ENCODE data around the gene OTUB2. TPM values are rescaled to one million over a fixed set of nuclear protein-coding genes. Genes with fewer than 3 reads are reported as not detected.

OTUB2 gene
- polyA plus RNA-seq, 1 donor (not counting 4 experiments of a cell fraction or from before 2014, with no cell fraction given), result 2.6 TPM

GRCh38 chr14:94029265-94029664 is 3.1 kb downstream of the OTUB2 start:
- H2AFZ ChIP-seq (ENCODE audit: control insufficient read depth, low read length), result no peak overlapping the region
- H3K79me2 ChIP-seq (ENCODE audit: control insufficient read depth, insufficient read depth, low read length), result no peaks in the 10 kb centered on the region
- no peaks in the 10 kb centered on the region for H3K27me3 ChIP-seq (ENCODE audit: control insufficient read depth, extremely low read depth, insufficient read depth, low read length)
- no peak overlapping the region for H3K27ac ChIP-seq (ENCODE audit: control insufficient read depth, insufficient read depth, low read length)
- FAIRE-seq (no peak), DNase-seq (ENCODE audit: low read depth, low spot score) (no peak)
- H3K9ac ChIP-seq (ENCODE audit: control insufficient read depth, extremely low read depth, insufficient read depth, low read length), result no peak overlapping the region
- H3K4me1 ChIP-seq (ENCODE audit: control insufficient read depth, extremely low read depth, insufficient read depth, low read length), result peaks cover 15% of the 10 kb centered on the region
- H3K36me3 ChIP-seq (ENCODE audit: control insufficient read depth in 2 of 2, extremely low read depth in 1 of 2, insufficient read depth in 2 of 2, low read length in 2 of 2), result no peaks in the 10 kb centered on the region
- H3K4me3 ChIP-seq (ENCODE audit: control insufficient read depth in 2 of 3, extremely low read depth in 1 of 3, insufficient read depth in 2 of 3, low read depth in 1 of 3, low read length in 3 of 3), result no peak overlapping the region
- peaks cover 3% of the 10 kb centered on the region for H4K20me1 ChIP-seq (ENCODE audit: control insufficient read depth, extremely low read depth, insufficient read depth, low read length)
- peaks cover 6% of the 10 kb centered on the region for H3K9me1 ChIP-seq (ENCODE audit: control insufficient read depth, extremely low read depth, insufficient read depth, low read length)
- dilution Hi-C loops (cut with MboI; ENCODE audit: extremely low pct_ligation_motif_present, low sequenced_read_pairs), result no loop called here
- no peaks in the 10 kb centered on the region for H3K9me3 ChIP-seq (ENCODE audit: control insufficient read depth, low read depth, low read length)
- no peak overlapping the region for H3K4me2 ChIP-seq (ENCODE audit: control insufficient read depth, extremely low read depth, insufficient read depth, low read depth, low read length)
- TF ChIP-seq, protein P1, sequence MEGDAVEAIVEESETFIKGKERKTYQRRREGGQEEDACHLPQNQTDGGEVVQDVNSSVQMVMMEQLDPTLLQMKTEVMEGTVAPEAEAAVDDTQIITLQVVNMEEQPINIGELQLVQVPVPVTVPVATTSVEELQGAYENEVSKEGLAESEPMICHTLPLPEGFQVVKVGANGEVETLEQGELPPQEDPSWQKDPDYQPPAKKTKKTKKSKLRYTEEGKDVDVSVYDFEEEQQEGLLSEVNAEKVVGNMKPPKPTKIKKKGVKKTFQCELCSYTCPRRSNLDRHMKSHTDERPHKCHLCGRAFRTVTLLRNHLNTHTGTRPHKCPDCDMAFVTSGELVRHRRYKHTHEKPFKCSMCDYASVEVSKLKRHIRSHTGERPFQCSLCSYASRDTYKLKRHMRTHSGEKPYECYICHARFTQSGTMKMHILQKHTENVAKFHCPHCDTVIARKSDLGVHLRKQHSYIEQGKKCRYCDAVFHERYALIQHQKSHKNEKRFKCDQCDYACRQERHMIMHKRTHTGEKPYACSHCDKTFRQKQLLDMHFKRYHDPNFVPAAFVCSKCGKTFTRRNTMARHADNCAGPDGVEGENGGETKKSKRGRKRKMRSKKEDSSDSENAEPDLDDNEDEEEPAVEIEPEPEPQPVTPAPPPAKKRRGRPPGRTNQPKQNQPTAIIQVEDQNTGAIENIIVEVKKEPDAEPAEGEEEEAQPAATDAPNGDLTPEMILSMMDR (optimal IDR thresholded peaks at IDR 0.05 in 1 of 3, IDR thresholded peaks at IDR 0.05 in 1 of 3, conservative IDR thresholded peaks at IDR 0.05 in 1 of 3; ENCODE audit: extremely low read depth in 1 of 3, insufficient read depth in 2 of 3, low read length in 3 of 3), result no peak
- no peak for TF ChIP-seq EZH2 (IDR thresholded peaks at IDR 0.05; ENCODE audit: low read length)

DNA sequence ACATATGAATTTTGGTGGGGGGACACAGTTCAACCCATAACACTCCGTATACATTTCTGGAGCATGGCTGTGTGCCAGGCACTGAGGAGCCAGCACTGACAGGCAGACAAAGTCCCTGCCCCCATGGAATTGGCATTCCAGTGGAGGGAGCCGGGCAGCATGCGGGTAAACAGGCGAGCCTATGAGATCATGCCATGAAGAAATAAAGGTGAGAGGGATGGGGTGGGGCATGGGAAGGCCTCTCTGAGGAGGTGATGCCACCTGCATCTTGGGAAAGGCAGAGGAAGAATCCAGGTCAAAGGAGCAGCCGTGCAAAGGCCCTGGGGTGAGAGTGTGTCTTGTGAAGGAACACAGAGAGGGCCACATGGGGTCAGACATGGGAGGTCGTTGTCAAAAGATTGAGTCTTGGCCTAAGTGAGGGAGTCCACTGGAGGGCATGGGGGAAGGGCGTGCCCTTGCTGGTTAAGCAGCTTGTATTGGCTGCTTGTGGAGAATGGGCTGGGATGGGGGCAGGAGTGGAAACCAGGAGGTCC is 3.6 kb downstream of the OTUB2 start:
- DNase-seq (ENCODE audit: low read depth, low spot score) (no peak), FAIRE-seq (no peak)
- Histone ChIP-seq H3K4me3 (ENCODE audit: control insufficient read depth in 2 of 3, extremely low read depth in 1 of 3, insufficient read depth in 2 of 3, low read depth in 1 of 3, low read length in 3 of 3) (no peak overlapping the region), H3K79me2 (ENCODE audit: control insufficient read depth, insufficient read depth, low read length) (no peaks in the 10 kb centered on the region), H3K4me2 (ENCODE audit: control insufficient read depth, extremely low read depth, insufficient read depth, low read depth, low read length) (no peak overlapping the region), H3K27ac (ENCODE audit: control insufficient read depth, insufficient read depth, low read length) (no peak overlapping the region), H3K36me3 (ENCODE audit: control insufficient read depth in 2 of 2, extremely low read depth in 1 of 2, insufficient read depth in 2 of 2, low read length in 2 of 2) (no peaks in the 10 kb centered on the region), H3K9me1 (ENCODE audit: control insufficient read depth, extremely low read depth, insufficient read depth, low read length) (peaks cover 6% of the 10 kb centered on the region), H3K9me3 (ENCODE audit: control insufficient read depth, low read depth, low read length) (no peaks in the 10 kb centered on the region), H4K20me1 (ENCODE audit: control insufficient read depth, extremely low read depth, insufficient read depth, low read length) (peaks cover 3% of the 10 kb centered on the region), H3K4me1 (ENCODE audit: control insufficient read depth, extremely low read depth, insufficient read depth, low read length) (peaks cover 15% of the 10 kb centered on the region), H3K9ac (ENCODE audit: control insufficient read depth, extremely low read depth, insufficient read depth, low read length) (no peak overlapping the region), H2AFZ (ENCODE audit: control insufficient read depth, low read length) (no peak overlapping the region), H3K27me3 (ENCODE audit: control insufficient read depth, extremely low read depth, insufficient read depth, low read length) (no peaks in the 10 kb centered on the region)
- dilution Hi-C loops (cut with MboI; ENCODE audit: extremely low pct_ligation_motif_present, low sequenced_read_pairs), result no loop called here
- TF ChIP-seq, protein P1 (optimal IDR thresholded peaks at IDR 0.05 in 1 of 3, IDR thresholded peaks at IDR 0.05 in 1 of 3, conservative IDR thresholded peaks at IDR 0.05 in 1 of 3; ENCODE audit: extremely low read depth in 1 of 3, insufficient read depth in 2 of 3, low read length in 3 of 3), result no peak
- no peak for TF ChIP-seq EZH2 (IDR thresholded peaks at IDR 0.05; ENCODE audit: low read length)
